Measurements from ENCODE around the gene CLDN17. TPM values are rescaled to one million over a fixed set of nuclear protein-coding genes. Genes with fewer than 3 reads are reported as not detected.

Gene CLDN17
- total and polyA plus RNA-seq, 2 donors (not counting 1 experiment from before 2014, with no cell fraction given): not detected

DNA sequence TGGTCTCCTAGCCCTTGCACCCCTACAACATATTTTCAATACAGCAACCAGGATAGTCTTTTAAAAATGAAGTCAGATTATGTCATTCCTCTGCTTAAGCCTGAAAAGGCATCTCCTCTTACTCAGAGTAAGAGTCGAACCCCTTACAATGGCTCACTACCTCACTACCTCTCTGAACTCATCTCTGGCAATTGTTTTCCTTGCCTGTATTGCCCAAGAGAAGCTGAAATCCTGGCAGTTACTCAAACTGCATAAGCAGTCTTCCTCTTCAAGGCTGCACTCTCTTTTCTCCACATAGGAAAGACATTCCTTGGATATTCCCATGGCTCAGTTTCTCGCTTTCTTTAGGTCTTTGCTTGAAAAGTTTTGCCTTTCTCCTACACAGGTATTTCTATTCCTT lies 26.6 kb upstream of the CLDN17 start:
- Histone ChIP-seq H4K20me1 (ENCODE audit: control insufficient read depth, insufficient read depth, low read length, poor library complexity, severe bottlenecking) (no peaks in the 10 kb centered on the region), H3K9me3 (ENCODE audit: control extremely low read depth in 1 of 3, control insufficient read depth in 2 of 3, insufficient read depth in 1 of 3, low read length in 2 of 3) (no peaks in the 10 kb centered on the region), H3K36me3 (replicated peaks in 1 of 2; ENCODE audit: control extremely low read depth in 1 of 2, control insufficient read depth in 1 of 2, extremely low read depth in 1 of 2, insufficient read depth in 2 of 2, low read length in 1 of 2) (no peaks in the 10 kb centered on the region), H3K79me2 (ENCODE audit: control insufficient read depth, insufficient read depth, low read length) (no peaks in the 10 kb centered on the region), H3K27me3 (replicated peaks in 1 of 4; ENCODE audit: control extremely low read depth in 1 of 4, control insufficient read depth in 3 of 4, insufficient read depth in 4 of 4, low read length in 3 of 4) (no peaks in the 10 kb centered on the region), H3K4me1 (ENCODE audit: control insufficient read depth in 2 of 2, insufficient read depth in 2 of 2, low read length in 2 of 2) (no peaks in the 10 kb centered on the region), H3K27ac (ENCODE audit: low read length in 2 of 2) (no peak overlapping the region), H2AFZ (ENCODE audit: insufficient read depth, low read depth, low read length, poor library complexity, severe bottlenecking) (no peak overlapping the region), H3K4me2 (replicated peaks; ENCODE audit: low read depth, low read length, poor library complexity, severe bottlenecking) (no peak overlapping the region), H3K4me3 (ENCODE audit: control extremely low read depth in 1 of 5, extremely low read depth in 1 of 5, insufficient read depth in 1 of 5, low read depth in 2 of 5, low read length in 4 of 5) (no peak overlapping the region), H3K9ac (ENCODE audit: low read length) (no peak overlapping the region)
- 91% methylated on average over 1 of the region's 2 CpGs for WGBS (ENCODE audit: insufficient coverage)
- Mint-ChIP-seq H3K4me3 (no peak overlapping the region), H3K27me3 (no peaks in the 10 kb centered on the region), H3K27ac (no peak overlapping the region), H3K4me1 (no peaks in the 10 kb centered on the region), H3K9me3 (ENCODE audit: insufficient read depth) (no peaks in the 10 kb centered on the region)
- ChIA-PET POLR2A (no interaction called here), CTCF (no interaction called here)
- DNase-seq: no peak
- intact Hi-C loops (cut with micrococcal nuclease): no loop called here
- no peak for TF ChIP-seq EZH2 (IDR thresholded peaks at IDR 0.05; ENCODE audit: borderline replicate concordance, insufficient read depth, low read depth, low read length, poor library complexity, severe bottlenecking)
- TF ChIP-seq, protein P1, sequence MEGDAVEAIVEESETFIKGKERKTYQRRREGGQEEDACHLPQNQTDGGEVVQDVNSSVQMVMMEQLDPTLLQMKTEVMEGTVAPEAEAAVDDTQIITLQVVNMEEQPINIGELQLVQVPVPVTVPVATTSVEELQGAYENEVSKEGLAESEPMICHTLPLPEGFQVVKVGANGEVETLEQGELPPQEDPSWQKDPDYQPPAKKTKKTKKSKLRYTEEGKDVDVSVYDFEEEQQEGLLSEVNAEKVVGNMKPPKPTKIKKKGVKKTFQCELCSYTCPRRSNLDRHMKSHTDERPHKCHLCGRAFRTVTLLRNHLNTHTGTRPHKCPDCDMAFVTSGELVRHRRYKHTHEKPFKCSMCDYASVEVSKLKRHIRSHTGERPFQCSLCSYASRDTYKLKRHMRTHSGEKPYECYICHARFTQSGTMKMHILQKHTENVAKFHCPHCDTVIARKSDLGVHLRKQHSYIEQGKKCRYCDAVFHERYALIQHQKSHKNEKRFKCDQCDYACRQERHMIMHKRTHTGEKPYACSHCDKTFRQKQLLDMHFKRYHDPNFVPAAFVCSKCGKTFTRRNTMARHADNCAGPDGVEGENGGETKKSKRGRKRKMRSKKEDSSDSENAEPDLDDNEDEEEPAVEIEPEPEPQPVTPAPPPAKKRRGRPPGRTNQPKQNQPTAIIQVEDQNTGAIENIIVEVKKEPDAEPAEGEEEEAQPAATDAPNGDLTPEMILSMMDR (IDR thresholded peaks at IDR 0.05): no peak
- ATAC-seq (ENCODE audit: low read depth): no peak

DNA sequence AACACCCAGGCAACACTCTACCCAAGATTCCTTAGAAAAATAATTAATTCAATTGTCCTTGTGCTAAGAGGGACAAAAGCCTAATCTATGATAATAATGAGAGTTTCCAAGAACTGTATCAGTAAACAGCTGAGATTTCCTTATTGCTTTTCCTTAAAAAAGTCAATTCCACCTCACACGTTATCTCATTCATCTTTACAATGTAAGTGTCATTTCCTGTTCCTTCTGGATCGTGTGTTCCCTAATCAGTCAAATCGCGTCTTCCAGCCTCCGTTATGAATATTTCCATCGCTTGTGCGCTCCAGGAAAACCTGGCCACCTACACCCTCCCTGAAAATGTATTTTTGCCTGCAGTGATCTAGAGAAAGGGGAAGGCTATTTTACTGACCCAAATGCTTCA lies 23.9 kb upstream of the CLDN17 start:
- ChIA-PET CTCF (no interaction called here), POLR2A (no interaction called here)
- Histone ChIP-seq H2AFZ (ENCODE audit: insufficient read depth, low read depth, low read length, poor library complexity, severe bottlenecking) (no peak overlapping the region), H3K4me3 (ENCODE audit: control extremely low read depth in 1 of 5, extremely low read depth in 1 of 5, insufficient read depth in 1 of 5, low read depth in 2 of 5, low read length in 4 of 5) (no peak overlapping the region), H3K79me2 (ENCODE audit: control insufficient read depth, insufficient read depth, low read length) (no peaks in the 10 kb centered on the region), H4K20me1 (ENCODE audit: control insufficient read depth, insufficient read depth, low read length, poor library complexity, severe bottlenecking) (no peaks in the 10 kb centered on the region), H3K4me2 (replicated peaks; ENCODE audit: low read depth, low read length, poor library complexity, severe bottlenecking) (no peak overlapping the region), H3K36me3 (replicated peaks in 1 of 2; ENCODE audit: control extremely low read depth in 1 of 2, control insufficient read depth in 1 of 2, extremely low read depth in 1 of 2, insufficient read depth in 2 of 2, low read length in 1 of 2) (no peaks in the 10 kb centered on the region), H3K9ac (ENCODE audit: low read length) (no peak overlapping the region), H3K4me1 (ENCODE audit: control insufficient read depth in 2 of 2, insufficient read depth in 2 of 2, low read length in 2 of 2) (no peaks in the 10 kb centered on the region), H3K27me3 (replicated peaks in 1 of 4; ENCODE audit: control extremely low read depth in 1 of 4, control insufficient read depth in 3 of 4, insufficient read depth in 4 of 4, low read length in 3 of 4) (no peaks in the 10 kb centered on the region), H3K27ac (ENCODE audit: low read length in 2 of 2) (no peak overlapping the region), H3K9me3 (ENCODE audit: control extremely low read depth in 1 of 3, control insufficient read depth in 2 of 3, insufficient read depth in 1 of 3, low read length in 2 of 3) (no peaks in the 10 kb centered on the region)
- DNase-seq (no peak), ATAC-seq (ENCODE audit: low read depth) (no peak)
- H3K4me1 Mint-ChIP-seq: no peaks in the 10 kb centered on the region
- no peak overlapping the region for H3K27ac Mint-ChIP-seq
- no peaks in the 10 kb centered on the region for H3K27me3 Mint-ChIP-seq
- 59% methylated on average over 3 of the region's 7 CpGs for WGBS (ENCODE audit: insufficient coverage)
- TF ChIP-seq EZH2 (IDR thresholded peaks at IDR 0.05; ENCODE audit: borderline replicate concordance, insufficient read depth, low read depth, low read length, poor library complexity, severe bottlenecking): no peak
- TF ChIP-seq, protein P1 (IDR thresholded peaks at IDR 0.05): no peak
- no peaks in the 10 kb centered on the region for H3K9me3 Mint-ChIP-seq (ENCODE audit: insufficient read depth)
- intact Hi-C loops (cut with micrococcal nuclease): no loop called here
- no peak overlapping the region for H3K4me3 Mint-ChIP-seq
